Raji (cell line): ENCODE results near the gene EPB41L4A.

ENCODE experiments used
- POLR2A ChIP-seq: IDR thresholded peaks from 2 replicates; pipeline ENCODE4 v1.6.1; 2011; ENCODE audit warnings: low read depth, low read length, control low read depth; ENCODE audit not compliant: insufficient read depth

EPB41L4A gene

GRCh38 chr5:112227911-112228631 is 191.0 kb downstream of the EPB41L4A start:
- TF ChIP-seq POLR2A = no peak

GRCh38 chr5:112226215-112226614 is 192.9 kb downstream of the EPB41L4A start:
- TF ChIP-seq POLR2A = no peak

- TF ChIP-seq POLR2A = no peak
Measured at GRCh38 chr5:112221128-112221527, 197.9 kb downstream of the EPB41L4A start.

- TF ChIP-seq POLR2A = no peak
Measured at GRCh38 chr5:112219000-112219399, 200.1 kb downstream of the EPB41L4A start.

GRCh38 chr5:112217843-112218579 is 201.1 kb downstream of the EPB41L4A start:
- TF ChIP-seq POLR2A = no peak

GRCh38 chr5:112216140-112216539 is 202.9 kb downstream of the EPB41L4A start:
- TF ChIP-seq POLR2A = no peak

GRCh38 chr5:112210430-112211005 is 208.6 kb downstream of the EPB41L4A start:
- no peak for TF ChIP-seq POLR2A

- TF ChIP-seq POLR2A = no peak
Measured at GRCh38 chr5:112208699-112209615, 210.1 kb downstream of the EPB41L4A start.

- TF ChIP-seq POLR2A = no peak
Measured at GRCh38 chr5:112205846-112206245, 213.2 kb downstream of the EPB41L4A start.

GRCh38 chr5:112203229-112203628 is 215.8 kb downstream of the EPB41L4A start:
- no peak for TF ChIP-seq POLR2A

GRCh38 chr5:112202694-112203093 is 216.4 kb downstream of the EPB41L4A start:
- no peak for TF ChIP-seq POLR2A

GRCh38 chr5:112201141-112201540 is 217.9 kb downstream of the EPB41L4A start:
- no peak for TF ChIP-seq POLR2A

- no peak for TF ChIP-seq POLR2A
Measured at GRCh38 chr5:112200131-112200530, 218.9 kb downstream of the EPB41L4A start.

GRCh38 chr5:112196584-112196983 is 222.5 kb downstream of the EPB41L4A start:
- TF ChIP-seq POLR2A = no peak

GRCh38 chr5:112195924-112196323 is 223.2 kb downstream of the EPB41L4A start:
- TF ChIP-seq POLR2A = no peak
